Hepatocyte (in vitro differentiated cells): ENCODE data around the gene IL23A.

Experiments
- CTCF ChIP-seq: fragments of 200-600 bp; sonication (generic); IDR thresholded peaks from 2 replicates; pipeline ENCODE4 v1.5.1; 2016; ENCODE audit warnings: antibody characterized with exemption, mild to moderate bottlenecking; ENCODE audit not compliant: poor library complexity
- EZH2 ChIP-seq: fragments of 200-600 bp; sonication (generic); IDR thresholded peaks from 2 replicates; pipeline ENCODE4 v1.6.1; 2016; ENCODE audit warnings: antibody characterized with exemption, mild to moderate bottlenecking, borderline replicate concordance
- EZH2phosphoT487 ChIP-seq: fragments of 200-600 bp; sonication (generic); IDR thresholded peaks from one replicate; pipeline ENCODE4 v1.6.1; 2018; ENCODE audit warnings: antibody characterized with exemption, mild to moderate bottlenecking, low read depth, moderate library complexity; ENCODE audit not compliant: unreplicated experiment, severe bottlenecking

GRCh38 chr12:56299853-56300643 lies 38.6 kb upstream of the IL23A start, which contains the start of gene CS:
- TF ChIP-seq CTCF (no peak), EZH2 (no peak), EZH2phosphoT487 (no peak)
